Transverse colon (tissue), 4 donors: Measurements from ENCODE around the gene MYPN. TPM values are rescaled to one million over a fixed set of nuclear protein-coding genes. Genes with fewer than 3 reads are reported as not detected.

Source experiments
- DNase-seq: peaks from one replicate; pipeline ENCODE4 v3.0.0-alpha.2; 2019
- H3K27ac ChIP-seq, 4 donors: fragments of 200-600 bp; sonication (generic); 2 replicates each; pipeline ENCODE4 v1.5.1; 2016 to 2018; ENCODE audit warnings: inconsistent platforms in 4 of 4
- H3K27me3 ChIP-seq: fragments of 200-600 bp; sonication (generic); 2 replicates; pipeline ENCODE4 v1.5.1; 2017; ENCODE audit warnings: inconsistent platforms
- H3K36me3 ChIP-seq, 4 donors: fragments of 200-600 bp; sonication (generic); 2 replicates each; pipeline ENCODE4 v1.5.1; 2017 to 2019; ENCODE audit warnings: inconsistent platforms in 4 of 4
- H3K4me1 ChIP-seq, 4 donors: fragments of 200-600 bp; sonication (generic); 2 replicates each; pipeline ENCODE4 v1.5.1; 2017 to 2020; ENCODE audit warnings: inconsistent platforms in 4 of 4
- H3K4me3 ChIP-seq, 4 donors: fragments of 200-600 bp; sonication (generic); 1 replicate in 1 of 4; 2 replicates in 3 of 4; pipeline versions ENCODE4 v1.5.1 to v1.6.1; 2017 to 2019; ENCODE audit warnings: inconsistent platforms in 4 of 4
- H3K9me3 ChIP-seq, 2 donors: fragments of 200-600 bp; sonication (generic); 2 replicates each; pipeline ENCODE4 v1.5.1; 2017 to 2019; ENCODE audit warnings: inconsistent platforms in 2 of 2
- CTCF ChIP-seq, 5 experiments: fragments of 200-600 bp in 3 of 5; fragments of 450-650 bp in 2 of 5; sonication (generic) in 3 of 5; IDR thresholded peaks; 1 replicate in 2 of 5; 2 replicates in 3 of 5; pipeline ENCODE4 v1.5.1; 2016 to 2017; ENCODE audit warnings: antibody characterized with exemption in 5 of 5, inconsistent platforms in 3 of 5, mild to moderate bottlenecking in 2 of 5, moderate library complexity in 1 of 5
- EP300 ChIP-seq: sonication (generic); formaldehyde crosslinking; IDR thresholded peaks from one replicate; pipeline ENCODE4 v1.6.1; 2017; ENCODE audit warnings: antibody characterized with exemption, low read depth
- POLR2A ChIP-seq: fragments of 450-650 bp; IDR thresholded peaks from one replicate; pipeline ENCODE4 v1.6.1; 2016; ENCODE audit warnings: antibody characterized with exemption, mild to moderate bottlenecking, moderate library complexity
- POLR2AphosphoS5 ChIP-seq, 3 donors: sonication (generic); formaldehyde crosslinking; IDR thresholded peaks; one replicate each; pipeline ENCODE4 v1.6.1; 2016; ENCODE audit warnings: antibody characterized with exemption in 3 of 3
- WGBS, 2 donors: methylation state at CpG; one replicate each; pipeline ENCODE4 v1.1.5; 2018; ENCODE audit warnings: low coverage in 1 of 2; 5-methylcytosine and 5-hydroxymethylcytosine counted together
- in situ Hi-C, 4 donors: fragments of 200-750 bp; cut with MboI; loops; one replicate each; pipeline versions ENCODE4 v1.15.0 to v1.15.1; 2017; ENCODE audit warnings: low sequenced_read_pairs in 3 of 4, low pct_ligation_motif_present in 1 of 4, low pct_unique_long_range_greater_than_20kb in 1 of 4
- intact Hi-C: fragments of 100-400 bp; cut with DNase I; formaldehyde crosslinking; loops from one replicate; pipeline ENCODE4 v1.15.1; 2023; ENCODE audit warnings: low total_unique reads
- total RNA-seq, 4 donors: library from RNA; depleted of rRNA; stranded (reverse); fragments of >200 nt; gene quantifications; one replicate each; pipeline ENCODE4 v1.1.0, GENCODE V29; 2016

MYPN gene
- total RNA-seq, 4 donors from 2014 or later, result 0.27 to 1.5 (median 0.79) TPM; not detected in 1

GRCh38 chr10:68082872-68083271 lies 26.4 kb upstream of the MYPN start:
- intact Hi-C loops (no loop called here), in situ Hi-C loops (no loop called here)
- Histone ChIP-seq H3K36me3 (no peaks in the 10 kb centered on the region), H3K9me3 (no peaks in the 10 kb centered on the region), H3K27me3 (peaks cover 4% of the 10 kb centered on the region), H3K4me3 (no peak overlapping the region), H3K4me1 (no peaks in the 10 kb centered on the region), H3K27ac (no peak overlapping the region)
- TF ChIP-seq POLR2AphosphoS5 (IDR thresholded peaks at IDR 0.05), result no peak
- no peak for TF ChIP-seq EP300
- no peak for TF ChIP-seq POLR2A
- peak; percentile 23 to 48 (median 34) for TF ChIP-seq CTCF (IDR thresholded peaks at IDR 0.05)
- WGBS, 2 donors, result 29 to 35% methylated on average over 1 of the region's 1 CpG
- no peak for DNase-seq

- intact Hi-C loops (no loop called here), in situ Hi-C loops (no loop called here)
- no peak for DNase-seq
- no peak overlapping the region for H3K4me3 ChIP-seq
- no peak overlapping the region for H3K27ac ChIP-seq
- no peaks in the 10 kb centered on the region for H3K36me3 ChIP-seq
- WGBS, 2 donors, result 50% methylated on average over 1 of the region's 1 CpG
- H3K27me3 ChIP-seq, result peaks cover 4% of the 10 kb centered on the region
- TF ChIP-seq CTCF (IDR thresholded peaks at IDR 0.05) (no peak), POLR2AphosphoS5 (IDR thresholded peaks at IDR 0.05) (no peak), POLR2A (no peak), EP300 (no peak)
- H3K9me3 ChIP-seq, result no peaks in the 10 kb centered on the region
- no peaks in the 10 kb centered on the region for H3K4me1 ChIP-seq
Observed at GRCh38 chr10:68083953-68084352, 25.3 kb upstream of the MYPN start.

- peaks cover 4% of the 10 kb centered on the region for H3K27me3 ChIP-seq
- H3K9me3 ChIP-seq, result no peaks in the 10 kb centered on the region
- 83 to 90% methylated on average over 4 of the region's 4 CpGs for WGBS, 2 donors
- intact Hi-C loops (no loop called here), in situ Hi-C loops (no loop called here)
- H3K4me3 ChIP-seq, result no peak overlapping the region
- no peak for TF ChIP-seq POLR2A
- TF ChIP-seq POLR2AphosphoS5 (IDR thresholded peaks at IDR 0.05), result no peak
- TF ChIP-seq CTCF (IDR thresholded peaks at IDR 0.05), result no peak
- TF ChIP-seq EP300, result no peak
- H3K4me1 ChIP-seq, result no peaks in the 10 kb centered on the region
- no peak overlapping the region for H3K27ac ChIP-seq
- H3K36me3 ChIP-seq, result no peaks in the 10 kb centered on the region
- no peak for DNase-seq
Observed at GRCh38 chr10:68084469-68084868, 24.8 kb upstream of the MYPN start.

- intact Hi-C loops, result no loop called here
- in situ Hi-C loops, result no loop called here
- 56 to 63% methylated on average over 2 of the region's 2 CpGs for WGBS, 2 donors
Observed at GRCh38 chr10:68086011-68086410, 23.3 kb upstream of the MYPN start.

More at GRCh38 chr10:68086011-68086410, 23.3 kb upstream of the MYPN start:
- H3K27ac ChIP-seq, result no peak overlapping the region
- H3K27me3 ChIP-seq, result peaks cover 4% of the 10 kb centered on the region
- TF ChIP-seq POLR2AphosphoS5 (IDR thresholded peaks at IDR 0.05) (no peak), EP300 (no peak), POLR2A (no peak), CTCF (IDR thresholded peaks at IDR 0.05) (no peak)
- H3K4me1 ChIP-seq, result no peaks in the 10 kb centered on the region
- H3K9me3 ChIP-seq, result no peaks in the 10 kb centered on the region
- no peak for DNase-seq
- H3K36me3 ChIP-seq, result no peaks in the 10 kb centered on the region
- H3K4me3 ChIP-seq, result no peak overlapping the region
